Measurements from ENCODE around the gene COIL.
"Not testable (repeated sequence)": the region's sequence is repeated elsewhere in the genome, so short reads cannot be mapped to it uniquely, and the experiment has no call there.

COIL gene

DNA sequence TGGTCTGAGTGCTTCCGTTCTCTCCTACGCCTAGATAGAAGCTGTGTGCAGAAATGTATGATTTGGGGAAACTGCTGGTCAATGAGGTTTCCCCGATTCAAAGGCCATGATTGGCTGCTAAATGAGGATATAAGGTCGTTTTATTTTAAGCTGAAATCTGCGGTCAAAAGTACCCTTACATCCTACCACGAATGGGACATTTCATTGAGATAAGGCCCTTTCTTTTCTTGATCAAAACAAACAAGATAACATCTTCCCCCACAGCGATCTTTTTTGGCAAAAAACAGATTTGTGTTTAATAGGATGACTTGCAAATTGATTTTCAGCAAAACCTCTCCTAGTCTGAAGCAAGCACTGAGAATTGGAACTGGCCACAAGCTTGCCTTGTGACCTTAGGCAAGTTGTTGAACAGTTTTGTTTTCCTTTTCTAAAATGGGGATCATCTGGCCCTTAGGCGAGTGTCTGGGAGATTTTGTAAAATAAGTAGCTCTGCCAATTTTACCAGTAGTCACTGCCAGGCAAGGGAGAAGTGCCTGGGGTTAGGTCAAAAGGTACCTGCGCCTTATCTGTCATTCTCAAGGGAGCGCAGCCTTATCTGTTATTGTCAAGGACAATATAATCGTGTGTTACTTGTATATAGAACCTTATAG is 17.7 kb upstream of the COIL start:
- DNase-seq: peak in 1 of 2 donors; percentile 52

DNA sequence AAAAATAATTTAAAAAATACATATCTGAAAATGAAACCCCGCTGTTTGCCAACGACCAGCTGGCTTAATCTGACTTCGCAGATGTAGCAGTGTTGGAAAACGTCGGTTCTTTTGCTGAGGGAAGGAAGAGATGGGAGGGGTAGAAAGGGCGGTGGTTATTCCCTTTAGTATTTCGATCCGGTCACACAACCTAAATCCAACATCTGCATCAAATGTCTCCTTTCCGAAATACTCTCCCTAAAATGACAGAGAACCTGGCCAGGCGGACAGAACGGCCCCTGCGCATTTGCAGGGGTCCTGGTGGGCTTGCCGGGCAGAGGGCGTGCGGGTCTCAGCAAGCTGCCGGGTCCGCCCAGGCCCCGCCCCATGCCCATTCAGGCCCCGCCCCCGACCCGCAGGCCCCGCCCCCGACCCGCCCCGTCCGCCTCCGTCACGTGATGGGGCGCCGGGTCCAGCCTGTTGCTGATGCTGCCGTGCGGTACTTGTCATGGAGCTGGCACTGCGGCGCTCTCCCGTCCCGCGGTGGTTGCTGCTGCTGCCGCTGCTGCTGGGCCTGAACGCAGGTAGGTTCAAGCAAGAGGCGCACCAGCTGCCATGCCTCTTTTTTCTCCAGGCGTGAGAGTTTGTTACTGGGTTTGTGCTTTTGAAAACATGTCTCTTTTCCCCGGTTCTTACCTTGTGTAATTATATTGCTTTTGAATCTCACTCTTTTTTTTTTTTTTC is 17.0 kb upstream of the COIL start, which contains the start of gene SCPEP1:
TSS of gene SCPEP1 (plus strand) at position 459 of the 723 bp plus-strand sequence. CDS start at position 488, 29 bp downstream.
- DNase-seq: peak; percentile 87 to 88

DNA sequence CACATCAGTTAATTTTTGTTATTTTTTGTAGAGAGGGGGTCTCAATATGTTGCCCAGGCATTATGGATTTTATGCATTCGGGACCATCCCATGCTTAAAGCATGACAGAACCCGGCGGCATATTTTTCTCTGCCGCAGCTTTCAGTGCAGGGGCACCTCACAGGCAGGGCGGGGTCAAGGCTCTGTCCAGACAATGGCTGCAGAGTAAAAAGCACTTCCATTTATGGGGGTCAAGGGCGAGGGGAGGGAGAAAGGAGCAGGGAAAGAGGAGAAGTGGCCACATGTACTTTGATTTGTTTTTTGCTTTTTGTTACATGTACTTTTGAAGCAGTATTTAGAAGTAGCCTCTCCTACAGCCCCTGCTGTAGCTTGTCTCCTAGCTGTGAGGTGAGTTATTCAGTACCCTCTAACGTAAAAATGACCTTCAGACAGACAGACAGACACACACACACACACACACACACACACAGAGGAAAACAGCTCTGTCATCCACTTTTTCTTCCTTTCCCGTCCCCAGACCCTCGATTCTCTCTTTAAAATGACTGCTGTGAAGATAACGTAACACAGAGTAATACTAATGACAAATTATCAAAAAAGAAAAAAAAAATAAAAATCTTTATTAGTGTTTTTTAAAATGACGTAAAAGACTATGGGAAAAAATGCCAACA is 16.2 kb upstream of the COIL start:
- no peak for DNase-seq

DNA sequence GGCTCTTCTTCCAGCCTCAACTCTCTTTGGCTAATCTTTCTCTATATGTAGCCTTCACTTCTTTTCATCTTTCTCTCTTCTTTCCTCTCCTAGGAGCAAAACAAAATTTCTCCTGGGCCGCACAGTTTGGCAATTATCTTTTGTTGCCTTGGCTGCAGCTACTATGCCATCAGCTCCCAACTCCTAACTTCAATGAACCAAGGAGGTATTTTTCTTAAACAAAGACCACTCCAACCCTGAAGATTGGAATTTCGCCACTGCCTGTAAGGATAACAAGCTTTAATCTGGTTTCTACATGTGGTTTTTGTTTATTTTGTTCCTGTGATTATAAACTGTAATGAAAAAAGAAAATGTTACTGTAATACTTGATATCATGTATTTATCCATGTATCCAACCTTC is 14.8 kb upstream of the COIL start:
- DNase-seq: no peak

DNA sequence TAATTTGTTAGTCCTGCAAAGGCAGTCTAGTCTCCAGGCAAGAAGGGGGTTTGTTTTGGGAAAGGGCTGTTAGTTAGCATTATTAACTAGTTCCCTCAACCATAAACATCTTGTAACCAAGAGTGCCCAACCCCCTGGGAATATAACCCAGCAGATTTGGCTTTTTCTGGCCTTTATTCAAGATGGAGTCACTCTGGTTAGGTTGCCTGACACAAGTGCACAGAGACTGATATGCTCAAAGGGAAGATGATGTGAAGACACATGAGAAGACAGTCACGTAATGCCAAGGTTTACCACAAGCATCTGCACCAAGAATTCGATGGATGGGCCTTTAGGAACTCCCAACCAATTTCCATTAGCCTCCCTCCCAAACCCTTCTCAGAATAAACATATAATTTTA is 13.2 kb upstream of the COIL start:
- DNase-seq: no peak

DNA sequence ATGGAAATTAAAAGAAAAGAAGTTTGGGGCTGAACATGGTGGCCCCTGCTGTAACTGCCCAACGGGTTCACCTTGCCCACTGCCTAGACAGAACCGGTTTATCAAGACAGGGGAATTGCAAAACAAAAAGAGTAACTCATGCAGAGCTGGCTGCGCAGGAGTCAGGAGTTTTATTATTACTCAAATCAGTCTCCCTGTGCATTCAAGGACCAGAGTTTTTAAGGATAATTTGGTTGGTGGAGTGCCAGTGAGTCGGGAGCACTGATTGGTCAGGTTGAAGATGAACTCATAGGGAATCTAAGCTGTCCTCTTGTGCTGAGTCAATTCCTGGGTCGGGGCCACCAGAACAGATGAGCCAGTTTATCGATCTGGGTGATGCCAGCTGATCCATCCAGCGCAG is 12.7 kb upstream of the COIL start:
- DNase-seq: no peak

DNA sequence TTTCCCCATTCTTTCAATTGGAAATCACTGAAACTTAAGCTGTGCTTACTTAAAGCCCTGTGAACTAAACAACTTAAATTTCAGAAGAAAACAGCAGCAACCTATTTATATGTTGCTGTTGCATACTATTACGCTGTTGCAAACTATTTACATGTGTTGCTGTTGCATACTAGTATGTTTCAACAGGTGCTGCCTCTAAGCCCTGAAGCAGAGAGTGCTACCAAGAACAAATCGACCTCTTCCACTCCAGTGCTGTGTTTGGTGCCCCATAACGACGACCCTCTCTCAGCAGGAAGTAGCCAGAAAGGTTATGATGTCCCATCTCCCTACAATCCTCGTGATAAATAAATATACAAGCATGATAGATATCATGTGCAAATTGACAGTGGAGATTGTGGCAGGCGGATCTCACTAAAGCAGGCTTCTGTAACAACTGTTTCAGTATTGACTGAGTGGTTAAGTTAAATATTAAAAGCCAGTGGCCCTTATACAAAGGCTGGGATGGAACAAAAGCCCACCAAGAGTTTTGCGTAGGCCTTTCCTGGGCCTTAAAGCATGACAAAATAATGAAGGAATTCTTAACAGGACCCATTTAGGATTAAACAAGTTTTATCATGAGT is 11.4 kb upstream of the COIL start:
- DNase-seq: no peak

DNA sequence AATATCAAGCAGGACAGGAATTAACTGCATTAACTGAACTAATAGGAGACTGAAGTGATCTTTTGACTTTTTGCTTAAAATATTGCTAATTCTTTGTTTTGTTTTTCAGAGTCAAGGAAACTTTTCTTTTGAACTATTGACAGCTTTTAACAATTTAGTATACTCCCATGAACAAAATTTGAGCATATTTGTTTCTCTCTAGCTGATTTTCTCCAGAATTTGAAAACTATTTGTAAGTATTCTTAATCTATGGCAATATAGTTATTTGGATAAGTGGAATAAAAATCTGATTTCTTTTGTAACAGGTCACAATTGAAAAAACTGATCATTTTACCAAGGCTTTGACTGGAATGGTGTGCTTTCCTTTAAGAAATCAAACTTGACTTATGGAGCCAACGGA is 10.1 kb upstream of the COIL start:
- DNase-seq: no peak

DNA sequence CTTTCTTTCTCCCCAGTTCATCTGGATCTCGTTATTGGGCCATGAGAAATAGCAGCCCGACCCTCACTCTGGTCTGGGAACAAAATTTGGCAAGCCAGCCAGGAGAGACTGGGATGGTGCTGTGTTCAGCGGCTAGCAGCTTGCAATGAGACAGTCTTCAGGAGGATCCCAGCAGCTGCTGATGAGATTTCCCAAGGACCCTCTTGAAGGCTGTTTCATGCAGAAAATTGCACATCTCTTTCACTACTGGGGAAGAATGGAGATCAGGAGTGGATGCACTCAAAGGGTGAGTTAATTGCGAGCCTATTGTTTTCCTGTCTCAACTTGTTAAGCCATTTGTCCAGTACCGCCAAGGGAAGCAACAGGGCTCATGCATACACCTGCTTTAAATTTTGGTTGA is 5.5 kb upstream of the COIL start:
- no peak for DNase-seq

DNA sequence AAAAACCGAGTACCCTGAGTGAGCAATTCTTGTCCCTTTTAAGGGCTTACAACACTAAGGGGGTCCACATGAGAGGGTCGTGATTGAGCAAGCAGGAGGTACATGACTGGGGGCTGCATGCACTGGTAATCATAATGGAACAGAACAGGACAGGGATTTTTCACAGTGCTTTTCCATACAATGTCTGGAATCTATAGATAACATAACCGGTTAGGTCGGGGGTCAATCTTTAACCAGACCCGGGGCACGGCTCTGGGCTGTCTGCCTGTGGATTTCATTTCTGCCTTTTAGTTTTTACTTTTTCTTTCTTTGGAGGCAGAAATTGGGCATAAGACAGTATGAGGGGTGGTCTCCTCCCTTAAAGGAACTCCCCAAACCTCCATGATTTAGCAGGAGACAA is 4.8 kb upstream of the COIL start:
- not testable (repeated sequence) for DNase-seq

DNA sequence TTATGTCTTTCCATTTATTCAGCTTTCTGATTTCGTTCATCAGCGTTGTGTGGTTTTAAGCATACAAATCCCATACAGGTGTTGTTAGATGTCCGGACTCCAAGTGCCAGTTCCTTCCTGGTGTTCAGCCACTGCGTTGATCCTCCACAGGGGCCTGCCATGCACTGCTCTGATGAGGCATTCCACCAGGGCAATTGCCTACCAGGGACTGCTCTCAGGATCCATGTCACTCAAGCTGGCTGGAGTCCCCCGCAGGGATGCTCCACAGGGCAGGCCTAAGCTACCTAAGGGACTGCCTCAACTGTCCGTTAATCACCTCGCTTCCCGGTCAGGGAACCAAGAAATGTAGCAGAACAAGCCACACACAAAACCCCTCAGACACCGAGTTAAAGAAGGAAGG is 4.4 kb upstream of the COIL start:
- not testable (repeated sequence) for DNase-seq

DNA sequence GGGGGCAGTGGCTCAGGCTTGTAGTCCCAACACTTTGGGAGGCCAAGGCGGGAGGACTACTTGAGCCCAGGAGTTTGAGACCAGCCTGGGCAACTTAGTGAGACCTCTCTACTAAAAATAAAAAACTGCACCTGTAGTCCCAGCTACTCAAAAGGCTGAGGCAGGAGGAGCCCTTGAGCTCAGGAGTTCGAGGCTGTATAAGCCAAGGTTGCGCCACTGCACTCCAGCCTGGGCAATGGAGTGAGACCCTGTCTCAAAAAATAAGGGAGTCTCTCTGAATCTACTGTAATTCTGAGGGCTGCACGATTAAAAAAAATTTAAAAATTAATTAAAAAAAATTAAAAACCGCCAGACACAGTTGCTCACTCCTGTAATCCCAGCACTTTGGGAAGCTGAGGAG is 3.9 kb downstream of the COIL start:
- DNase-seq: no peak

DNA sequence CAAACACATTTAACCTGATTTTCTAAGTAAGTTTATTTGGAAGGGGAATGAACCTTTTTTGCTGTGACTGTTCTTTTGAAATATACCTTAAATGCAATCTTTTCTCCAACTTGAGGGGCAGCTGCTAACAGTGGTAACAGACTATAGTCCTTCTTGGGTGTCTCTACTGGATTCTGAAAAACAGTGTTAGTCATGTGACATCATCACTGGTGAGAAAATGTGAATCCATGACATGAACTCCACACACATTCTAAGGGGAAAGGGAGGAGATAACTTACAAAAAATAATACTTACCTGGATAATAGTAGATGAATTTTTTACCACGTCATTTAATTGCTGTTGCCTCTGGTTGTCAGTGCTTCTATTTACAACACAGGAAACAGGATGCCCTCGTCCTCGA is 11.3 kb downstream of the COIL start:
- DNase-seq: no peak

DNA sequence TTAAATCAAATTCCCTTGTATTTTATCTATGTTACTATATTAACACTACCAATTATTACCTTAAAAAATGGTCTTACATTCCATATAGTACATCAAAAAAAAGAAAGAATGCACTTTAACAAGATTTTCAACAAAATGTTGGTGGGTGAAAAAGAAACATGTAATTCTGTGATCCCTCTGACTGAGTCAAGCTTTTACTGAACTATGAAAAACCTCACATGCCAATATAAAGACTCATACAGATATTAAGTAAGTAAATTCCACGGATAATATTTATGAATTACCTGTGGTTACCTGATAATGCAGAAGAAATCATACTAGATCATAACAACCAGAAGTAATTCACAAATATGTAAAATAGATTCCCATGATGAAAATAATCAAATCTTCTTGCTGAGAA is 12.4 kb downstream of the COIL start:
- DNase-seq: no peak

DNA sequence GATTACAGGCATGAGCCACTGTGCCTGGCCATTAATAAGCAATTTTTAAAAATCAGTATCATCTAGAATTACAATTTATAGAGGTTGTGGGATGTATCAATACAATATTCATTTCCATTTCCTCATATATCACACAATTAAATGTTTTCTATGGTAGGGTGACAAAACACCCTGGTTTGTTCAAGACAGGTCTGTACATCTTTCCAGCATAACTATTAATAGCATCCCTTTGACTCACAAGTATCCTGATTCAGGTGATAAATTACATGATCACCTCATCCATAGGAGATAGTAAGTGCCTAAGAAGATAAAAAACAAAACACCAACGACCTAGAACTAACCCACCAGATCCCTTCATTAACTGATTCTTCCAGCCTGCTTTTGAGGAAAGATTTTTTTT is 13.1 kb downstream of the COIL start:
- DNase-seq: no peak

DNA sequence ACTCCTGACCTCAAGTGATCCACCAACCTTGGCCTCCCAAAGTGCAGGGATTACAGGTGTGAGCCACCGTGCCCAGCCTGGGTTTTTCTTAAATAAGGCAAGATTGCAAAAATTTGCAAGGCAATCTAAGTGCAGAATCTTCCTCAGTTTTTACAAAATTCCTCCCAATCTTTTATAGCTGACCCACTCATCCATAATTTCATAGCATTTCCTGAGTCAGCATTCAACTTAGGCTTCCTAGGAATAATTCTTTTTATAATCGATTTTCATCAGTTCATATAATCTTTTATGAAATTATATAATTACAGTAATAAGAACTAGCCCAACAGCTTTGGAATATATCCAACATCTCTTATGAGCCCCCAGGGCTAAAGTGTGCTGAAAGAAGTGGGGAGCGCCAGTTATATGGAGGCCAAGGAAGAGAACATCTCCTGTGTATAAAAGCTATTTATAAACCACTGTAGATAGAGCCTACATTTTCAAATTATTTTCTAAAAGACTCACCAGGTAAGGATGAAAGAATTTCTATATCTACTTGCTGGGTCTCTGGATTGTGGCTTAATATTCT is 14.8 kb downstream of the COIL start:
- DNase-seq: no peak

DNA sequence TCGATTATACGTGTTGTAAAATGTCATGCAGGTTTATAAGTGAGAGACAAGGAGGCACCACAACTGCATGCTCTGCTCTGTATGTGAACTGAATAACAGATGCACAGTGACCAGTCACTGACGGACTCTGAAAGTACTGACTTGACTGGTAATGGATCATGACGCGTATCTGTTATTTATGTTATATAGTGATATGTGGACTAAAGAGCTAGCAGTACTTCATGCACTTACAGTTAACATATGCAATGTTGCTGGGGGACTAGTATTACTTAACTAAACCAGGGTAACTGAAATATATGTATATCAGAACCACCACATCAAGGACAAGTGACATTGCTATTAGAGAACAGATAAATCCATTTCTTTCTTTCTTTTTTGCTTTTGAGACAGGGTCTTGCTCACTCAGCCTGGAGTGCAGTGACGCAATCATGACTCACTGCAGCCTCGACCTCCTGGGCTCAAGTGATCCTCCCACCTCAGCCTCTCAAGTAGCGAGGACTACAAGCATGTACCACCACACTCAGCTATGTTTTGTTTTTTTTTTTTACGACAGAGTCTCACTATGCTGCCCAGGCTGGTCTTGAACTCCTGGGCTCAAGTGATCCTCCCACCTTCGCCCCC is 17.2 kb downstream of the COIL start:
- no peak for DNase-seq

DNA sequence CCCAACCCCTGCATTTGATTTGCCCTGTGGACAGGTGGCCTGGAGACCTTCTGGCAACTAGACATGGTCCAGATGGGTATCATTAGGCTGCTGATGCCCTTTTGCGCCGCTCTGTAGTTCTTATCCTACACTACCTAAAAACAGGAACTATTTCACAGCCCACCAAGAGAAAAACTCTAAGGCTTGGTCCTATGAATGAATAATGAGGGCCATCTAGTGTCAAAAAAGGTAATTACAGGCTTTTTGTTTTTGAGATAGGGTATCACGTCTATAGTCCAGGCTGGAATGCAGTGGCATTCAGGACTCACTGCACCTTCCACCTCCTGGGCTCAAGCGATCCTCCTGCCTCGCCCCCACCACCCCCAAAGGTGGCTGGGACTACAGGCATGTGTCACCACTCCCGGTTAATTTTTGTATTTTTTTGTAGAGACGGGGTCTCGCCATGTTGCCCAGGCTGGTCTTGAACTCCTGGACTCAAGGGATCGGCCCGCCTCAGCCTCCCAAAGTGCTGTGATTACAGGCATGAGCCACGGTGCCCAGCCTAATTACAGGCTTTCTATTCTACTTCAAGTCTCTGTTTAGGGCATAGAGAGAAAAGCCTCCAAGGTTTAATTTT is 20.9 kb downstream of the COIL start:
- DNase-seq: peak in 1 of 2 donors; percentile 72

DNA sequence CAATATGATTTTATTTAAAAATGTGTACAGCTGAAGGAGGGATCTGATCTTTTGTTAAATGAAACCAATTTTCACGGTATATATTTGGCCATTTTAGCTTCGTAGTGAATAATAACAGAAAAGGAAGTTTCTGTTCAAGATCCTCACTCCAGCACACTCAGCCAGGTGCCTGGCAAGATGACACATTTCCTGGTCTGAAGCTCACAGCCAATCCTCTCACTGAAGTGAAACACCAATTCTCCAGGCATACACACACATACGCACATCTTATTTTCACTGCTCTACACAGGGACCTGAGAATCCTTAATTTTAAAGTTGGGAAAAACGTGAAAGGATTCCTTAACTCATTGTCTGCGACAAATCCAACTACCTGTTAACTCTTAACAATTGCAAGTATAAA is 22.6 kb downstream of the COIL start:
- not testable (repeated sequence) for DNase-seq

DNA sequence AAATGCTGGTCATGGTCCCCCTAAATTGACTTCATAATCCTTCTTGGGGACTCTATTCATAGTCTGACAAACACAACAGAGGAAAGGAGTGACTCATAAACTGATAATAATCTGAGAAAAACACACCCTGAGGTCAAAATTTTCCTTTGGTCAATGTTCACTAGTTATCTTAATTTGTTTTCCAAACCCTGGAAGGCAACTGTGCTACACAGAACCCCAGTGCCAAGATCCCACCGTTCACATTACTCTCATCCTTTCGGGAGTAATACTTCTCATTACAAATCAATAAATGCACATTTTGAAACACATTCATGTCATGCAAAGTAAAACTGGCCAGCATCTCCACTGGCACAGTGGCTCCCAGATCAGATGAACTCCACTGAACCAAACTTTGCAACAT is 23.2 kb downstream of the COIL start:
- DNase-seq: no peak

DNA sequence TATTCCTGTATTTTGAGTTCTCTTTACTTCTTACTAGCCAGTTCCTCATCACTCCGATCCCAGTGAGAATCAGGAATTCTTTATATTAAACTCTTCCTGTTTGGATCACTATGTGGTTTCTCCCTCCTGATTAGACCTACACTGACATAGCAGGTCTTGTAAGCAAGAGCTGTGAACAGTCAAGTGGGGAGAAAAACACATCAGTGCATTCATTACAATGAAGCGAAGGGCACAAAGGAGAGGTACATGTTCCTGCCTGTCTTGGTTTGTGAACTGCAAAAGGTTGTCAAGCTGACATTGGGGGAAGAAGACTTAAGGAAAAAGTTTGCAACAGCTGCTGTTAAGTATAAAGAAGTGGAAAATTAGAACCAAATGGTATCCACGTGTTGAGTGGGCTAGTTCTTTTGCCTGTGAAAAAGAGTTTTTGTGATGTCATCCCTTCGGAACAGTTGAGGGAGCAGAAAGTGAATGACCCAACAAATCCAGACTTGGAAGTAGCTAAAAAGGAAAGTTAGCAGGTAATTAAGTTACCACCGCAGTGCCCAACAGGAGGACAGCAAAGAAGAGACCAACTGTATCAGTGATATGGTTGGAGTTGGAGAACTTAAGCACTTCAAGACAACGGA is 24.0 kb downstream of the COIL start:
- DNase-seq: no peak

DNA sequence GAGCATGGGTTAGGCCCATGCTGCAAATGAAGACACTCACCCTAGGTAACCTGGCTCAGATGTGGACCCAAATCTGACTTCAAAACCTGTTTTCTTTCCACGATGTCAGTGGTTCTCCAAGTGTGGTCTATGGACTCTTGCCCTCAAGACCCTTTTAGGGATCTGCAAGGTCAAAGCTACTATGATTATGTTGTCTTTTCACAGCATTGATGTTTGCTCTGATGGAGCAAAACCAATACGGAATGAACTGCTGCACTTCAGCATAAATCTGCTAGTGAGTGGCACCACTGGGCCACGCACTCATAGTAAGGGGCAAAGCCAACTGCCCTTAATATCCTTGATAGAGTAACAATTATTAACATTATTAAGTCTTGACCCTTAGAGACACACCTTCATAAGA is 25.4 kb downstream of the COIL start:
- no peak for DNase-seq

Data from CD4-positive, alpha-beta T cell treated with Interleukin-4 for 1 hour (primary cell).